ENCODE data around the gene MTHFD1L.
A peak's percentile ranks its signal among the peaks of the same experiment; 100 is the strongest.
"Not testable (repeated sequence)": the region's sequence is repeated elsewhere in the genome, so short reads cannot be mapped to it uniquely, and the experiment has no call there.

The MTHFD1L gene

DNA sequence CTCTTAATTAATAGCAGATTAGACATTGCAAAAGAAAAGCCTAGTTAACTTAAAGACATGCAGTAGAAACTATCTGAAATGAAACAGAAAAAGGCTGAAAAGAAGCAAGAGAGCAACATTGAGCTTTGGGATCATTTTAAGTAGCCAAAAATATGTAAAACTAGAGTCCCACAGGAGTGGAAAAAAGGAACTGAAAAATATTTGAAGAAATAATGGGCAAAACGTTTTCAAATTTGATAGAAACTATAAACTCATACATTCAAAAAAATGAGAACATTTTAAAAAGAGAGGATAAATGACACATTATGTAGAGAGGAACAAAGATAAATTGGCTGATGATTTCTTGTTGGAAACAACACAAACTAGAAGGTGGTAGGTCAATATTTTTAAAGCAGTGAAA is 208.2 kb downstream of the MTHFD1L start:
- no peak for DNase-seq

DNA sequence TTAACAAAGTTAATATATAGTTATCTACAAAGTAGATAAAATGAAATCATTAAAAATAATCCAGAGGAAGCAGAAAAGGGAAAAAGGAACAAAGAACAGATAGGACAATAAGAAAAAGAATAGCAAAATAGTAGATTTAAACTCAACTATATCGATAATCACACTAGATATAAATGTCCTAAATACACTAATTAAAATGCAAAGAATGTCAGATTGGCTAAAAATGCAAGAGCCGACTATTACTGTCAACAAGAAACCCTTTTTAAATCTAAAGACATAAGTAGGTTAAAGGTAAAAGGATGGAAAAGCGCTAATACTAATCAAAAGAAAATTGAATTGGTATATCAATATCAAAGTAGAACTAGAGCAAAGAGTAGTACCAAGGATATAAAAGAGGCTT is 209.5 kb downstream of the MTHFD1L start:
- DNase-seq, result no peak

DNA sequence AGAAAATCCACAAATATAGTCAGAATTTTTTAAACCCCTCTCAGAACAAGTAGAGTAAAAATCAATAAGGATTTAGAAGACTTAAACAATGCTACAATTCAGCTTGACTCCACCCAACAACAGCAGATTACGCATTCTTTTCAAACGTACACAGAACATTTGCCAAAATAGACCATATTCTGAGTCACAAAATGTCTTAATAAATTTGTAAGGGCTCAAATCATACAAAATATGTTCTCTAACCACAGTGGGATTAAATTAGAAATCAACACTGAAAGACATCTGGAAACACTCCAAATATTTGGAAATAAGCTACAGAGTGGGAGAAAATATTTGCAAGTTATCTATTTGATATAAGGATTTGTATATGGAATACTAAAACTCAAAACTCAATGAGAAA is 210.0 kb downstream of the MTHFD1L start:
- DNase-seq, result no peak

DNA sequence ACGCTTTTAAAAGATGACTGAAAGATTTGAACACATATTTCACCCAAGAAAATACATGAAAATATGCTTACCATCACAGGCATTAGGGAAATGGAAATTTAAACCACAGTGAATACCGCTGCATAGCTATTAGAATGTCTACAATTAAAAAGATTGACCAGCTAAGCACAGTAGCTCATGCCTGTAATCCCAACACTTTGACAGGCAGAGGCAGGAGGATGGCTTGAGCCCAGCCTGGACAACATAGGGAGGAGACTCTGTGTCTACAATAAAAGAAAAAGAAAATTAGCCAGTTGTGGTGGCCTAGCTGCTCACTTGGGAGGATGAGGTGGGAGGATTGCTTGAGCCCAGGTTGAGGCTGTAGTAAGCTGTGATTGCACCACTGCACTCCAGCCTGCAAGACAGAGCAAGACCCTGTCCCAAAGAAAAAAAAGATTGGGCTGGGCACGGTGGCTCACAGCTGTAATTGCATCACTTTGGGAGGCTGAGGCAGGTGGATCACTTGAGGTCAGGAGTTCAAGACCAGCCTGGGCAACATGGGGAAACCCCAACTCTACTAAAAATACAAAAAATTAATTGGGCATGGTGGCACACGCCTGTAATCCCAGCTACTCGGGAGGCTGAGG is 210.5 kb downstream of the MTHFD1L start:
- DNase-seq, result no peak

DNA sequence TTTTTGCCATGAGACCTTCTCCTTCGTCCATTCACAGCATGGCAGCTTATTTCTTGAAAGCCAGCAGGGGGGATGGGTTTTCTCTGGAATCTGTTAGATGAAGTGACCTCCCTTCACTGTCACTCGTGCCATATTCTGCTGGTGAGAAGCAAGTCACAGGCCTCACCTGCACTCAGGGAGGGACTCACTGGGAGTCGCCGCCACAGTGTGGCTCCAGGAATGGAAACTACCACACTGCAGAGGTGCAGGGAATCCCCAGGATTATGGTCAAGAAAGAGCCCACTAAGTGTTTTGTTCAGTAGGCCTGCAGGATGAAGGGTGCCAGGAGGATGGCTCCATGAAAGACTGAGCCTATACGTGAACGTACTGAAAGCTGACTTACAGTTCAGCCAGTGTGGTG is 213.2 kb downstream of the MTHFD1L start:
- no peak for DNase-seq

DNA sequence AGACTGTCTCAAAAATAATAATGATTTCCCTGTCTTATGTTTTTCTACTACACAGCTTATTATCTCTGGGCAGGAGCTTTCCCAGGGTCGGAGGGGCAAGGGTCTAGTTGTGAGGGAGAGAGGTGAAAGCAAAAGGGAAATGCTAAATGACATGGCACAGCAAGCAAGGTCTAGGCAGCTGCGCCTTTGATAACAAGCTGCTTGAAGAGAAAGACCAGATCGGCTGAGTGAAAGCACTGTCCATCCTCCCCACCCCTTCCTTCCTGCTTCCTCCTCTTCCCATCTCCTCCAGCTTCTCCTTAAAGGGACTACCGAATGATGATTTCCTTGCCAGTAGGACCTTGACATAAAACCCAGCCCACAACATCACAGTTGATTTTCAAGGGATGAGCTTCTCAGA is 216.2 kb downstream of the MTHFD1L start:
- DNase-seq, result no peak

DNA sequence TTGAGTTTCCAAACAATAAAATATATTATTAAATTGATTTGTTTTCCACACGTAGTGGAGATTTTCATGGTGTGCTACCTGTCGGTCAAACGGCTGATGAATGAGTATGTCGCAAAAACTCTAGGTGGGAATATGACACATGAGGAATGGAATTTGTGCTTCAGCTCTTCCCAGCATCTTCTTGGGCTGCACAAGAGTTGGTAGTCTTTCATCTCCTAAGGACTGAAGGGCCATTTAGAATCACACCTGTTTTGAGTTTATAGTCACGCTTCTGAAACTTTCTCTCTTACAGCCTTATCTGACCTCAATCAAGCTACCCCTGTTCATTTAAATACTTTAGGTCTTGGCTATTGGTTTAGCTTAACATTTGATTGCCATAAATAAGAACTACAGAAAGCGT is 216.6 kb downstream of the MTHFD1L start:
- no peak for DNase-seq

DNA sequence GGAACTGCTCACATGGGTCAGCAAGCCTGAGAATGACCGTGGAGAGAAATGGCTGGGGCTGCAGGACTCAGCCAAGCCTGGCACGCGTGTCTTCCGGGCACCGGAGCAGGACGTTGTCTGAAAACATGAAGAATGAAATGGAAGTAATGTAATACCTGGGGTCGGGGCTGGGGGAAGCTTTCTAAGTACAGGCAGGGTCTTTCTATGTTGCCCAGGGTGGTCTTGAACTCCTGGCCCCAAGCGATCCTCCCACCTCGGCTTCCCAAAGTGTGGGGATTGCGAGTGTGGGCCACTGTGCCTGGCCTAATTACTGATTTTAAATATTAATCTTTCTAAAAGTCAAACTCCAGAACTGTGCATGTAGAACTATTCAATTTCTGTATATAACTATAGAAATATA is 218.8 kb downstream of the MTHFD1L start:
- DNase-seq, result no peak

DNA sequence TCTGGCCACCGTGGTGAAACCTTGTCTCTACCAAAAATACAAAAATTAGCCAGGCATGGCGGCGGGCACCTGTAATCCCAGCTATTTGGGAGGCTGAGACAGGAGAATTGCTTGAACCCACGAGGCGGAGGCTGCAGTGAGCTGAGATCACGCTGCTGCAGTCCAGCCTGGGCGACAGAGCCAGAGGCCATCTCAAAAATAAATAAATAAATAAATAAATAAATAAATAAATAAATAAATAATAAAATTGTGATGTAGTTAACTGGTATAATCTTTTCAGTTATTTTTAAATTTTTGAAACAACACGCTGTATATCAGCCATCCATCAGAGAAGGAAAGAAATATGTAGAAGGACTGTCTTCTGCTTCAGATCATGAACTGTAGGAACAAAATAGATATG is 221.6 kb downstream of the MTHFD1L start:
- DNase-seq, result not testable (repeated sequence)

DNA sequence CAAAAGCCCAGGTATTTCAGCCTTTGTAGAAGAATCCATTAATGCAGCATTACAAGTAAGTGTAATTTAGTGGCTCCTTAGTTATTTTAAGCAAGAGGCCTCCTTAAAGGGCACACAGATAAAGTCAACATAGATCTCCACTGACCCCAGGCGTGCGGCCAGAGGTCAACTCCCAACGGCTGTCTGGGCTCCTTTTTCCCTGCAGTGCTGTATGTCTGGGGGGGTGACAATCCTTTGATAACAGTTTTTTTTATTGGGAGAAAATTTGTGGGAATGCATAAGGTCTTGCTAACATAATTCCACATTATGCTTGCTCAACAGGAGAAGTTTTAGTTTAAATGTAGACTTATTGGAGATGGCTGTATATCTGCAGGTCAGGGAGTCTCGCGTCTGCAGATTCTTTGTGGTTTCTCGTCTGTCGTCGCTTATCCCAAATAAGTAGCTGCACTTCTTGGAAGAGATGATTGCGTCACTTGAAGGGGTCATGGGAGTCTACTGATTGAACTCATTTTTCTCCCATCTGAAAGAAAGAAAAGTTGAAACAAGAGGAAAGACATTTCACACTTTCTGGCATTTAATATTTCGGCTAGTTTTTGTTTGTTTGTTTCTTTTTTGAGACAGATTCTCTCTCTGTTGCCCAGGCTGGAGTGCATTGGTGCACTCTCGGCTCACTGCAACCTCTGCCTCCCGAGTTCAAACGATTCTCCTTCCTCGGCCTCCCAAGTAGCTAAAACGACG is 222.5 kb downstream of the MTHFD1L start:
- DNase-seq, result no peak

DNA sequence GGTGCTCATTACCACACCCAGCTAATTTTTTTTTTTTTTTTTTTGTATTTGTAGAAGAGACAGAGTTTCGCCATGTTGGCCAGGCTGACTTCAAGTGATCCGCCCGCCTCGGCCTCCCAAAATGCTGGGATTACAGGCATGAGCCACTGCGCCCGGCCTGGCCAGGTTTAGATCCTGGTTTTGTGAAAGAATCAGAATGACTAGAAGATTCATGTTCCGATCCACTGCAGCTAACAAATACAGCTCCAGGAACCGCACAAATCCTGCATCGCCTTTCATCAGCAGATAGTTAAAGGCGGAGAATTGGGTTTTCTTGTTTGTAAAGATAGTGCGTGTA is 223.1 kb downstream of the MTHFD1L start:
- DNase-seq, result no peak

DNA sequence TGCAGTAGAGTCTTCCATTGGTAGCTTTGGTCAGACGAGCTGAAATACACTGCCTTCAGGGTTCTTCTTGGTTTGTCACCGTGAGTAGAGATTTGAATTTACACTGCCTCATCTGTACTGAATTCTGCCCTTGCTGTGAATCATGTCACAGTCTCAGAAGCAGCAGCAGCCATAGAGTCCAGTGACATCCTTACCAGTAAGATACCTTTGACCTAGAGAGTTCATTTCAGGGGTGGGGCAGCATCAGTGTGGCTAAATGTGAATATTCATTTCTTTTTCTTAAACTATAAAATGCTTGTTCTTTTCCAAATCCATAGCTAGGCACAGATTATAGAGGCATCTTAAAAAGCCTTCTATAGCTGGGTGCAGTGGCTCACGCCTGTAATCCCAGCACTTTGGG is 223.5 kb downstream of the MTHFD1L start:
- DNase-seq, result no peak

DNA sequence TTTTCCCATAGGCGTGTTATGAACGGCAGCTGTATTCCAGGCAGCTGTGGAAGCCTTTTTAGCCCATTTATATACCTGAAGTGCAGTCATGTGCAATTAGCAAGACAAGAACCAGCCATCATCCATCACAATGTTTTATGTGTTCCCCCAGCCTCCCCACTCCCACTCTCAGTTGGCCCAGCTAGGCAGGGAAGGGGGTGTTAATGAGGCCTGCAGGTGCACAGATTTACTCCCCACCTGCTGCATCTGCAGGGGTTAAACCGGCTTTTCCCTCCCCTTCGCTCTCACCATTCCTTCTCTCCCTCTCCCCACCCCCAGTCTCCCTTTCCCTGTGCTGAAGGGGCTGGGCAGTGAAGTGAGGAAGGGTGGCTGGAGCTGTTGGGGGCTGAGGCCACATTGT is 224.5 kb downstream of the MTHFD1L start:
- peak; percentile 51 for DNase-seq

DNA sequence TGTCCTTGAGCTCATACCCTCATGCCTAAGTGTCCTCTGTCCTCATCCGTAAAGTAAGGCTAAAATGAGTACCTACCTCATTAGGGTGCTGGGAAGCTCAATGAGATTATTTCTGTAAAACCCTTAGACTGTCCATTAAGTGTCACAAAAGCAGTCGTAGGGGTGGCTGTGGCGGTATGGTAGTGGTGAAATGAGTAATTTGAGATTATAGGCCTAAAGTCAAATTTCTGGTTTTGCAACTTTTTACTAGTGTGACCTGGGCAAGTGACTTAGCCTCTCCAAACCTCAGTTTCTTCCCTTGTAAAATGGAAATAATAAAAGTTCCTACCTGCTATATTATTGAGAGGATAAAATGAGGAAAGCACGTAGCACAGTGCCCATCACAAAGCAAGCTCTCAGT is 226.1 kb downstream of the MTHFD1L start:
- DNase-seq, result no peak

DNA sequence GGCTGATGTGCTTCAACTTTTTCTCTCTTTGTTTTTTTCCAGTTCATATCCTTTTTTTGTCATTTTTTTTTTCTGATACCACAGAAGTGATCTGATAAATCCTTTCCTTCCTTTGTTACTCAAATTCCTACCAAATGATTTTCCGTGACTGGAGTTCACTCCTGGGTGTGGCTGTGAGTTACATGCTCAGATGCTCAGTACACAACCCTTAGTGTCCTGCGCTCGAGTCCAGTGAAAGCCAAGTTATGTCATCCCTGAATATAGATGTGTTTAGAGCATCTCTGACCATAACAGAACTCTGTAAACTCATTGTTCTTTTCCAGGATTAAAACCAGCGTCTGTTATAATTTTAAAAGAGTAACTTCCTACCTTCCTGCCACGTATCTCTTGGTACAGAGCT is 227.1 kb downstream of the MTHFD1L start:
- no peak for DNase-seq

DNA sequence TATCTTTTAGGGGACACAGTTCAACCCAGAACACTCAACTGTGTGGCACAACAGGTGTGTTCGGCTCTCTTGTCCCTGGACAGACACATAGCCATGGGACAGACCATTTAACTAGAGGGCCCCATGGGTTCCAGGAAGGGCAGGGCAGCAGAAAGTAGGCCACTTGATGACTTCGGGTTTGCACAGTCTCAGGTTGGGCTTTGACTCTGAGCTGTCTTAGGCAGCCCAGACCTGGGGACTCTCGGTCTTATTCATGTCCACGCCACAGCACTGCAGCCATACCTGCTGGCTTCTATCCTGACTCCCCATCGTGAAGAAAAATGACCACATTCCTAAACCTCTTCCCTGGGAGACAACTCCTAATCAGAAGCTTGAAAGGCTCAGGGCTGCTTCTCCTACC is 228.2 kb downstream of the MTHFD1L start:
- no peak for DNase-seq

DNA sequence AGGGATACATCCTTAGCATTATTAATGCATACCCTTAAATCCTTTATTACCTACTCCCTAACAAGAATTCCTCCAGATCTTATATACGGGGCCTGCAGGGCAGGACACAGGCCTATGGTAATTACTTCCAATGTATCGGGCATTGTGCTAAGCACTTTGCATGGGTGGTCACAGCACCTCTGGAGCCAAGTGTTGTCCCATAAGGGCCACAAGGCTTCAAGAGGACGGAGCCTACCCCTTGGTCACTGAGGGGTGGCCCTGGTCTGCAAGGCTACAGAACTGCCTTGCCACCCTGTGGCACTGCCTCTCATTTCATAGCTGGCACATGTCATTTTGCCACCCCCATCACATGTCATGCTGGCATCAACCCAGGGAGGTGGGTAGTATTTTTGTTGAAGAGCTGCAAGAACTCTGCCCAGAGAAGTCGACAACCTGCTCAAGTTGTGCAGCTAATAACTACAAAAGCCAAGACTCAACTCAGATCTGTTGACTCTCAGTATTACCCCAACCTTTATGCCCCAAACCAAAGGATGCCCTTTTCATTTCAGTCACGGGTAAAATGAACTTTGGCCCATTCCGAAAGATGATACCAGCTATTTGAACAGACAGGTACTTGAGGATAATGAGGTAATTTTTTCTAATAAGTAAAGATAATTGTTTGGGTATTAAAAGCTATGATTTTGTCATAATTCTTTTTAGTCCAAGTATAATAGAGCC is 230.2 kb downstream of the MTHFD1L start:
- DNase-seq, result no peak

DNA sequence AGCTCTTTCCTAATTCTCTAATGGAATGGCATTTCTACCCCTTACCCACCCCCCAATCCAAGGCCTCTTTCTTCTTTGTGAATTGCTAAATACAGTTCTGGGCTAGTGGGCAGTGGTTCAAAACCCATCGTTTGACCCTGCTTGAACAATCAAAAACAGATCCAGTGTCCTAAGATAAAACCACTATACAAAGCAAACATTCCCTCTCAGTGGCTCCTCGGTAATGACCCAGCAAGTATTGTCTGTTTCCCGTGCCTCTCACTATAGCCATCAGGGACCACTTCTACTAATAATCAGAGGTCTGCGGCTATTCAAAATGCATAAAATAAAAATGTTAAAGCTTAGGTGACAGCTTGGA is 230.7 kb downstream of the MTHFD1L start:
- no peak for DNase-seq

DNA sequence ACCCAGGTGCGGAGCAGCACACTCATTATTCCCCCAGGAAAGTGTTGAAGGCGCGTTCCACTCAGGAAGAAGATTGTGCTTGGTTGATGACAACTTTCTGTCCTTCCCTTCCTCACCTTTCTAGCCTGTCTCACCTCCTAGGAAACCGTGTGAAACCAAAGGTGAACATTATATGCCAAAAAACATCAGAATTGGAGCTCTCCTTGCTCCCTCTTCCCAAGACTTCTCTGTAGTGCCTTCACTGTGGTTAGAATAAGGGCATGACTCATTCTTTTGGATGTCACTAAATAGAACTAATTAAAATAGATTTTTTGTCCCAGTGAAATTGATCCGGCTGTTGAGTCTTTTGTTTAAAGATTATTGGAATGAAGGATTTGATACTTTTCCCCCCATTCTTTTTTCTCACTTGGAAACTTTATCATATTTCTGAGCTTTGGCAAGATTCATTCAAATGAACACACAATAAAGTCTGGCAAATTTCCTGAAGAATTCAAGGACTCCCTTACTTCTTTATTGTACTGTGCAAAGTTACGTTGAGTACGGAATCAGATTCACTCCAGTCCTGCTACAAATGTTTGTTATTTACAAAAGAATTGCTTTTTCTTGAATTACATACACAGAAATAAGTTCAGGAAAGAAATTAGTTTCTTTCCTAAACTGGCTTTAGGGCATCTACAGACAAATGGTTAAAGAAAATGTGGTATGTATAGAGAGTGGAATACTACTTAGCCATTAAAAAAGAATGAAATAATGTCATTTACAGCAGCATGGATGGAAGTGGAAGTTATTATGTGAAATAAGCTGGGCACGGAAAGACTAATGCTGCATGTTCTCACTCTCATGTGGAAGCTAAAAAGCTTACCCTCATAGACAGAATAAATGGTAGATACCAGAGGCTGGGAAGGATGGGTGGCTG is 231.4 kb downstream of the MTHFD1L start:
- no peak for DNase-seq

DNA sequence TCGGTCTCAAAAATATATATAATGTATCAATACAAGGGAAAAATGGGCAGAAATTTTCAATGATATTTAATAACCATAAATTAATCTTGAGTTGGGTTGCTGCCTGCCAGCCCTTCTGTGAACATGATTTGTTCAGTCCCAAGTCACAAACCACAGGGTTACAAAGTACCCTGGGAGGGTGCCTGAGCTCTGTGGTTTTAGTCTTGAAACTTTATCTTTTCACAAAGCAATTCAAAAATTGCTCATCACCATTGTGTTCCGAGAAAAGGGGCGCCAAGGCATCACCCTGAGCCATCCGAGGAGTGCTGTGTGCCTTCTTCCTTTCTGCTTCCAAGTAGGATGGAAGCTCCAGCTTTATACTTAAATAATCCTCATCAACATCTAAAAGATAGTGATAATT is 232.7 kb downstream of the MTHFD1L start:
- no peak for DNase-seq

DNA sequence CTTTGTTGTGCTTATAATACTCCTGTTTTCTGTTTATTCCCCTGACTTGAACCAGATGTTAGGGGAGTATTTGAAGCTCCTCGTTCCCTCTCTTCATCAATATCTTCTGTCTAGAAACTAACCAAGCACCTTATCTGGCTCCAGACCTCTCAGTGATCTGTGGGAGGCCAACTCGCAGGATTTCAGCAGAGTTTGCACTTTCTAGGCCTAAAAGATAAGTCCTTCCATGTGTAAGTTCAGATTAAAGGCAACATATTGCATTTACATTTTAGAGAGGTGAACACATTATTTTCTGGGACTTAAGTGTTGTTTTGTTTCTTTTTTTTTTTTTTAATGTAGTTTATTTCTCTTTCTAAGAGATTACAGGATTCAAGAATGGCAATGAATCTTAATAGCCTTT is 234.8 kb downstream of the MTHFD1L start:
- DNase-seq, result no peak

DNA sequence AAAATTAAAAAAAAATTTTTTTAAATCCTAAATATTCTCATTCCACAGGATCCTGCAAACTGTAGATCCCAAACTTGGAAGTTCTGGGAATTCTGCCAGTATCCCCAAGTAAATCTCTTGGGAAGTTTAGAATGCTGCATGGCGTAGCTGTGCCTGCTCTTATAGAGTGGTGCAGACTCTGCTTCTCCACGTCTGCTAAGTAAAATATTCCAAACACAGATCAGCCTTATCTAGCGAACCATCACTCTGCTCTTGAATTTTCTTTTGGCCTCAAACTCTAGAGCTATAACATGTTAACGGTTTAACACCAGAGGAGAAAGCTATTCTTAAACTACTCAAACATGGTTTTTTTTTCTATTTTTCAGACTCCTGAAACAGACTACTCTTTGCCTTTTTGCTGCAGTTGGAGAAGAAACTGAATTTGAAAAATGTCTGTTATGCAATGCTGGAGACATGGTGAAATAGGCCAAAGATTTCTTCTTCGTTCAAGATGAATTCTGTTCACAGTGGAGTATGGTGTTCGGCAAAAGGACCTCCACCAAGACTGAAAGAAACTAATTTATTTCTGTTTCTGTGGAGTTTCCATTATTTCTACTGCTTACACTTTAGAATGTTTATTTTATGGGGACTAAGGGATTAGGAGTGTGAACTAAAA is 235.8 kb downstream of the MTHFD1L start:
- DNase-seq, result no peak

Data from NCI-H2081 treated with DMSO at 0.1 percent for 48 hours (cell line).